Keratinocyte (primary cell): ENCODE results near the gene SMCR8. TPM values are rescaled to one million over a fixed set of nuclear protein-coding genes. Genes with fewer than 3 reads are reported as not detected.

Source experiments
- DNase-seq: peaks from one replicate; pipeline ENCODE4 v3.0.0-alpha.2; 2011; ENCODE audit warnings: low read depth, missing footprints, low spot score
- FAIRE-seq: peaks from 2 replicates; lab custom pipeline; 2011; peaks lifted over from hg19 to GRCh38; lab: Jason Lieb, UNC
- H2AFZ ChIP-seq: 2 replicates; pipeline ENCODE4 v1.6.0; 2012; ENCODE audit warnings: low read length, control low read depth, inconsistent platforms; ENCODE audit not compliant: control insufficient read depth
- H3K27ac ChIP-seq: 2 replicates; pipeline ENCODE4 v1.5.1; 2011; ENCODE audit warnings: low read length; ENCODE audit not compliant: control insufficient read depth, insufficient read depth
- H3K27me3 ChIP-seq: 3 replicates; pipeline ENCODE4 v1.6.0; 2011; ENCODE audit warnings: low read length; ENCODE audit not compliant: control insufficient read depth, insufficient read depth; ENCODE audit errors: extremely low read depth
- H3K36me3 ChIP-seq, 2 experiments: 2 replicates in 1 of 2; 3 replicates in 1 of 2; pipeline ENCODE4 v1.5.1; 2011; ENCODE audit warnings: low read length in 2 of 2, mild to moderate bottlenecking in 1 of 2; ENCODE audit not compliant: control insufficient read depth in 2 of 2, insufficient read depth in 2 of 2; ENCODE audit errors: extremely low read depth in 1 of 2
- H3K4me1 ChIP-seq: 3 replicates; pipeline ENCODE4 v1.5.1; 2011; ENCODE audit warnings: low read length; ENCODE audit not compliant: control insufficient read depth, insufficient read depth; ENCODE audit errors: extremely low read depth
- H3K4me2 ChIP-seq: 3 replicates; pipeline ENCODE4 v1.6.0; 2011; ENCODE audit warnings: low read depth, low read length; ENCODE audit not compliant: control insufficient read depth, insufficient read depth; ENCODE audit errors: extremely low read depth
- H3K4me3 ChIP-seq, 3 experiments: fragments of 200-600 bp in 1 of 3; sonication (generic) in 1 of 3; 2 replicates in 2 of 3; 3 replicates in 1 of 3; pipeline ENCODE4 v1.5.1; 2011 to 2016; ENCODE audit warnings: low read length in 3 of 3, mild to moderate bottlenecking in 3 of 3, control low read depth in 2 of 3, inconsistent platforms in 1 of 3, low read depth in 1 of 3, mixed read lengths in 1 of 3, mixed run types in 1 of 3, moderate library complexity in 1 of 3; ENCODE audit not compliant: control insufficient read depth in 2 of 3, insufficient read depth in 2 of 3; ENCODE audit errors: extremely low read depth in 1 of 3
- H3K79me2 ChIP-seq: 2 replicates; pipeline ENCODE4 v1.6.0; 2012; ENCODE audit warnings: low read length; ENCODE audit not compliant: control insufficient read depth, insufficient read depth
- H3K9ac ChIP-seq: 3 replicates; pipeline ENCODE4 v1.6.0; 2011; ENCODE audit warnings: low read length; ENCODE audit not compliant: control insufficient read depth, insufficient read depth; ENCODE audit errors: extremely low read depth
- H3K9me1 ChIP-seq: 3 replicates; pipeline ENCODE4 v1.6.0; 2011; ENCODE audit warnings: low read length; ENCODE audit not compliant: control insufficient read depth, insufficient read depth; ENCODE audit errors: extremely low read depth
- H3K9me3 ChIP-seq: 2 replicates; pipeline ENCODE4 v1.5.1; 2012; ENCODE audit warnings: low read depth, low read length; ENCODE audit not compliant: control insufficient read depth
- H4K20me1 ChIP-seq: 3 replicates; pipeline ENCODE4 v1.6.0; 2011; ENCODE audit warnings: low read length; ENCODE audit not compliant: control insufficient read depth, insufficient read depth; ENCODE audit errors: extremely low read depth
- CTCF ChIP-seq, 3 experiments: IDR thresholded peaks in 1 of 3; conservative IDR thresholded peaks in 1 of 3; optimal IDR thresholded peaks in 1 of 3; 2 replicates in 2 of 3; 3 replicates in 1 of 3; pipeline versions ENCODE3 to v1.5.1; 2011; ENCODE audit warnings: low read length in 3 of 3, mild to moderate bottlenecking in 3 of 3, moderate library complexity in 2 of 3, control low read depth in 1 of 3, inconsistent platforms in 1 of 3; ENCODE audit not compliant: insufficient read depth in 2 of 3; ENCODE audit errors: extremely low read depth in 1 of 3
- EZH2 ChIP-seq: IDR thresholded peaks from one replicate; pipeline ENCODE4 v1.6.1; 2012; ENCODE audit warnings: inconsistent platforms, mild to moderate bottlenecking, low read length, moderate library complexity
- dilution Hi-C: fragments of 300-500 bp; cut with MboI; formaldehyde crosslinking; loops from one replicate; pipeline ENCODE4 v1.7.0; 2020; ENCODE audit warnings: low sequenced_read_pairs; ENCODE audit not compliant: extremely low pct_ligation_motif_present
- polyA plus RNA-seq, 5 experiments: library from polyadenylated mRNA; depleted of rRNA in 3 of 5; stranded (reverse) in 3 of 5; stranded (forward) in 1 of 5; unstranded in 1 of 5; fragments of >200 nt; gene quantifications; 1 replicate in 1 of 5; 2 replicates in 3 of 5; 3 replicates in 1 of 5; pipeline versions ENCODE4 v1.2.1 to v1.2.3, GENCODE V29; 2011 to 2012; ENCODE audit warnings: missing spikeins in 2 of 5, low read depth in 1 of 5, low replicate concordance in 1 of 5

SMCR8 gene
- polyA plus RNA-seq, 1 donor (not counting 4 experiments of a cell fraction or from before 2014, with no cell fraction given), result 7.8 TPM

GRCh38 chr17:18321309-18321708 is 6.2 kb downstream of the SMCR8 start:
- Histone ChIP-seq H3K9me3 (no peaks in the 10 kb centered on the region), H3K4me3 (no peak overlapping the region), H3K79me2 (peaks cover 47% of the 10 kb centered on the region), H3K27ac (no peak overlapping the region), H3K4me2 (no peak overlapping the region), H3K27me3 (no peaks in the 10 kb centered on the region), H4K20me1 (peaks cover 12% of the 10 kb centered on the region), H2AFZ (no peak overlapping the region), H3K9ac (no peak overlapping the region), H3K9me1 (no peaks in the 10 kb centered on the region), H3K4me1 (peaks cover 22% of the 10 kb centered on the region), H3K36me3 (peaks cover 21 to 43% of the 10 kb centered on the region in 2 experiments)
- FAIRE-seq (peak; percentile 49), DNase-seq (no peak)
- peak in 2 of 3 experiments; percentile 12 to 28 for TF ChIP-seq CTCF (optimal IDR thresholded peaks at IDR 0.05 in 1 of 3, IDR thresholded peaks at IDR 0.05 in 1 of 3, conservative IDR thresholded peaks at IDR 0.05 in 1 of 3; ENCODE audit: extremely low read depth in 1 of 3, insufficient read depth in 2 of 3, low read length in 3 of 3)
- no peak for TF ChIP-seq EZH2
- dilution Hi-C loops, result no loop called here

- no peak for FAIRE-seq
- peaks cover 35% of the 10 kb centered on the region for H3K79me2 ChIP-seq
These were observed 7.4 kb downstream of the SMCR8 start for GRCh38 chr17:18322522-18322921.

More at GRCh38 chr17:18322522-18322921, 7.4 kb downstream of the SMCR8 start:
- Histone ChIP-seq H3K4me3 (no peak overlapping the region), H3K4me2 (no peak overlapping the region), H3K9ac (no peak overlapping the region), H3K36me3 (peaks cover 28 to 32% of the 10 kb centered on the region in 2 experiments), H2AFZ (no peak overlapping the region), H3K27ac (no peak overlapping the region), H3K4me1 (peaks cover 14% of the 10 kb centered on the region), H4K20me1 (peaks cover 12% of the 10 kb centered on the region), H3K9me1 (no peaks in the 10 kb centered on the region), H3K27me3 (no peaks in the 10 kb centered on the region), H3K9me3 (no peaks in the 10 kb centered on the region)
- dilution Hi-C loops, result no loop called here
- TF ChIP-seq CTCF (optimal IDR thresholded peaks at IDR 0.05 in 1 of 3, IDR thresholded peaks at IDR 0.05 in 1 of 3, conservative IDR thresholded peaks at IDR 0.05 in 1 of 3; ENCODE audit: extremely low read depth in 1 of 3, insufficient read depth in 2 of 3, low read length in 3 of 3) (no peak), EZH2 (no peak)
- no peak for DNase-seq
